ENCODE results near the gene PDXP.
A peak's percentile ranks its signal among the peaks of the same experiment; 100 is the strongest.

PDXP gene

GRCh38 chr22:37661160-37661924, 2.8 kb downstream of the PDXP start:
- TF ChIP-seq, protein P1, sequence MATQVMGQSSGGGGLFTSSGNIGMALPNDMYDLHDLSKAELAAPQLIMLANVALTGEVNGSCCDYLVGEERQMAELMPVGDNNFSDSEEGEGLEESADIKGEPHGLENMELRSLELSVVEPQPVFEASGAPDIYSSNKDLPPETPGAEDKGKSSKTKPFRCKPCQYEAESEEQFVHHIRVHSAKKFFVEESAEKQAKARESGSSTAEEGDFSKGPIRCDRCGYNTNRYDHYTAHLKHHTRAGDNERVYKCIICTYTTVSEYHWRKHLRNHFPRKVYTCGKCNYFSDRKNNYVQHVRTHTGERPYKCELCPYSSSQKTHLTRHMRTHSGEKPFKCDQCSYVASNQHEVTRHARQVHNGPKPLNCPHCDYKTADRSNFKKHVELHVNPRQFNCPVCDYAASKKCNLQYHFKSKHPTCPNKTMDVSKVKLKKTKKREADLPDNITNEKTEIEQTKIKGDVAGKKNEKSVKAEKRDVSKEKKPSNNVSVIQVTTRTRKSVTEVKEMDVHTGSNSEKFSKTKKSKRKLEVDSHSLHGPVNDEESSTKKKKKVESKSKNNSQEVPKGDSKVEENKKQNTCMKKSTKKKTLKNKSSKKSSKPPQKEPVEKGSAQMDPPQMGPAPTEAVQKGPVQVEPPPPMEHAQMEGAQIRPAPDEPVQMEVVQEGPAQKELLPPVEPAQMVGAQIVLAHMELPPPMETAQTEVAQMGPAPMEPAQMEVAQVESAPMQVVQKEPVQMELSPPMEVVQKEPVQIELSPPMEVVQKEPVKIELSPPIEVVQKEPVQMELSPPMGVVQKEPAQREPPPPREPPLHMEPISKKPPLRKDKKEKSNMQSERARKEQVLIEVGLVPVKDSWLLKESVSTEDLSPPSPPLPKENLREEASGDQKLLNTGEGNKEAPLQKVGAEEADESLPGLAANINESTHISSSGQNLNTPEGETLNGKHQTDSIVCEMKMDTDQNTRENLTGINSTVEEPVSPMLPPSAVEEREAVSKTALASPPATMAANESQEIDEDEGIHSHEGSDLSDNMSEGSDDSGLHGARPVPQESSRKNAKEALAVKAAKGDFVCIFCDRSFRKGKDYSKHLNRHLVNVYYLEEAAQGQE (IDR thresholded peaks at IDR 0.05; ENCODE audit: insufficient read depth in 1 of 2, low read depth in 2 of 2, low read length in 2 of 2): no peak
- peak; percentile 24 for TF ChIP-seq FOXP2 (optimal IDR thresholded peaks at IDR 0.05; ENCODE audit: borderline replicate concordance, extremely low read depth, extremely low read length, insufficient read depth)
- no peak for TF ChIP-seq POLR2AphosphoS5 (IDR thresholded peaks at IDR 0.05; ENCODE audit: low read depth, low read length)
- no peak for TF ChIP-seq TAF1 (IDR thresholded peaks at IDR 0.05; ENCODE audit: borderline replicate concordance, insufficient read depth, low read length)
- no peak for TF ChIP-seq SIN3A (IDR thresholded peaks at IDR 0.05; ENCODE audit: borderline replicate concordance, insufficient read depth, low read length)

GRCh38 chr22:37662039-37662438, 3.5 kb downstream of the PDXP start:
- TF ChIP-seq POLR2AphosphoS5 (IDR thresholded peaks at IDR 0.05; ENCODE audit: low read depth, low read length) (no peak), FOXP2 (optimal IDR thresholded peaks at IDR 0.05; ENCODE audit: borderline replicate concordance, extremely low read depth, extremely low read length, insufficient read depth) (no peak), TAF1 (IDR thresholded peaks at IDR 0.05; ENCODE audit: borderline replicate concordance, insufficient read depth, low read length) (no peak), SIN3A (IDR thresholded peaks at IDR 0.05; ENCODE audit: borderline replicate concordance, insufficient read depth, low read length) (no peak)
- TF ChIP-seq, protein P1 (IDR thresholded peaks at IDR 0.05; ENCODE audit: insufficient read depth in 1 of 2, low read depth in 2 of 2, low read length in 2 of 2): no peak

DNA sequence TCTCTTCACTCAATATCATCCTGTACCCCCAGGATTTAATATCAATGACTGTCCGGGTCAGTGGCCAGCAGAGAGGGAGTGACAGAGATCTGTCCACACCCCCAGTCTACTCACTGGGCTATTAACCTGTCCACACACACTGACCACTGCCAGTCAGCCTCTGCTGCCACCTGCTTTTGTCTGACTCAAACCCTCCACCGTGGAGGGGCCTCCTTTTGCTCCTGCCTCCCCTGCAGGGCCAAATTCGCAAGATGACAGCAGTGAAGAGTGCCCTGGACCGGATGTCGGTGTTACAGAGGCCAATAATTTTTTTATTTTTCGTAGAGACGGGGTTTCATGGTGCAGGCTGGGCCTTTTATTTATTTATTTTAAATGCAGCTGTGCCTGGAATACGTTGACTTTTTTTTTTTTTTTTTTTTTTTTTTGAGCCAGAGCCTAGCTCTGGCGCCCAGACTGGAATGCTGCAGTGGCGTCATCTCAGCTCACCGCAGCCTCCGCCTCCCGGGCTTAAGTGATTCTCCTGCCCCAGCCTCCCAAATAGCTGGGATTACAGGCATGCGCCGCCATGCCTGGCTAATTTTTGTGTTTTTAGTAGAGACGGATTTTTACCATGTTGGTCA, 5.1 kb downstream of the PDXP start:
- TF ChIP-seq, protein P1 (IDR thresholded peaks at IDR 0.05; ENCODE audit: insufficient read depth in 1 of 2, low read depth in 2 of 2, low read length in 2 of 2): no peak
- no peak for TF ChIP-seq SIN3A (IDR thresholded peaks at IDR 0.05; ENCODE audit: borderline replicate concordance, insufficient read depth, low read length)
- no peak for TF ChIP-seq POLR2AphosphoS5 (IDR thresholded peaks at IDR 0.05; ENCODE audit: low read depth, low read length)

DNA sequence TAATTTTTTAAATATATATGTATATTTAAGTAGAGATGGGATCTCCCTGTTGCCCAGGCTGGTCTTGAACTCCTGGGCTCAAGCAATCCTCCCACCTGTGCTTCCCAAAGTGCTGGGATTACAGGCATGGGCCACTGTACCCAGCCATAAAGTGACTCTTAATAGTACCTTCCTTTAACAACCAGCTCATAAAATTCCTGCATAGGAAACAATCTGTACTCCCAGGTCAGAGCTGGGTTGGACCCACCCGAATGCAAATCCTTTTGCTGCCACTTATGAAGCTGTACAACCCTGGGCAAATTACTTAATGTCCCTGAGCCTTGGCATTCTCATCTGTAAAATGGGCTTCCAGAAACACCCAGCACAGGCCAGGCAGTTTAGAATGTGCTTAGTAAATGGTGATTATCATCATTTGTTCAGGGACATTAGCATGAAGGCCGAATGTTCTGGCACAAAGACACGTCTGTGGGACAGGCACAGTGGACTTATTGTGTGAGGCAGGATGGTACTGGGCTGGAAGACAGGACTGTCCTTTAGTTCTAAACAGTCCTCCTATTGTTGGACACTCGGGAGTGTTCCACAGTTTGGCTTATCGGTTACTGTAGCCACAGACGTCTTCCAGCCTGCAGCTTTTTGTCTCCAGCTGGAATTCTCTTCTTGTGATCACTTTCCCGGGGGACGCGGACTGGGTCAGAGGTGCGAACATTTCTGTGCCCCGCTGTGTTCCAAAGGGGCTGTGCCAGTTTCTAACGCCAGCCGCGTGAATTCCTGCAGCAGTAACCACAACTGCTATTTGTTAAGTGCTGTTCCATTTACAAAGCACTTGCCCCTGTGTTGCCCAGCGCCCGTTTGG, 6.0 kb downstream of the PDXP start:
- no peak for TF ChIP-seq POLR2AphosphoS5 (IDR thresholded peaks at IDR 0.05; ENCODE audit: low read depth, low read length)
- no peak for TF ChIP-seq TAF1 (IDR thresholded peaks at IDR 0.05; ENCODE audit: borderline replicate concordance, insufficient read depth, low read length)
- TF ChIP-seq FOXP2 (optimal IDR thresholded peaks at IDR 0.05; ENCODE audit: borderline replicate concordance, extremely low read depth, extremely low read length, insufficient read depth): no peak
- TF ChIP-seq SIN3A (IDR thresholded peaks at IDR 0.05; ENCODE audit: borderline replicate concordance, insufficient read depth, low read length): no peak
- TF ChIP-seq, protein P1 (IDR thresholded peaks at IDR 0.05; ENCODE audit: insufficient read depth in 1 of 2, low read depth in 2 of 2, low read length in 2 of 2): no peak

All from PFSK-1 (cell line).